Measurements from ENCODE around the gene TMED10. TPM values are rescaled to one million over a fixed set of nuclear protein-coding genes. Genes with fewer than 3 reads are reported as not detected.

The TMED10 gene
- total and polyA plus RNA-seq, 2 donors (not counting 3 experiments of a cell fraction or from before 2014, with no cell fraction given), result 338 to 342 TPM

DNA sequence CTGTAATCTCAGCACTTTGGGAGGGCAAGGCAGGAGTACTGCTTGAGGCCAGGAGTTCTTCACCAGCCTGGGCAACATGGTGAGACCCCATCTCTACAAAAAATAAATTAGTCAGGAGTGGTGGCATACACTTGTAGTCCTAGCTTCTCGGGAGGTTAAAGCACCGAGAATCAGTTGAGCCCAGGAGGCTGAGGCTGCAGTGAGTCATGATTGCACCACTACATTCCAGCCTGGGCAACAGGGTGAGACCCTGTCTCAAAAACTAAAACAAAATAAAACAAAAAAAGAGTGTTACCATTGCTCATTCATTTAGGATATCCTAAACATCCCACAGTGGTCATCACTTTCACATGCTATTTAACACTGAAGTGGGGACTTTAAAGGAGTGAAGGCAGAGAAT is 57.4 kb downstream of the TMED10 start:
- TF ChIP-seq, protein P1, sequence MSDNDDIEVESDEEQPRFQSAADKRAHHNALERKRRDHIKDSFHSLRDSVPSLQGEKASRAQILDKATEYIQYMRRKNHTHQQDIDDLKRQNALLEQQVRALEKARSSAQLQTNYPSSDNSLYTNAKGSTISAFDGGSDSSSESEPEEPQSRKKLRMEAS (IDR thresholded peaks at IDR 0.05; ENCODE audit: insufficient read depth, insufficient read length), result no peak
- TF ChIP-seq FOS (IDR thresholded peaks at IDR 0.05; ENCODE audit: borderline replicate concordance, insufficient read depth, low read length), result no peak
- TF ChIP-seq EZH2 (IDR thresholded peaks at IDR 0.05; ENCODE audit: borderline replicate concordance, low read depth, low read length, severe bottlenecking), result no peak
- TF ChIP-seq POLR2AphosphoS5 (IDR thresholded peaks at IDR 0.05; ENCODE audit: insufficient read depth, low read depth, low read length), result no peak
- no peak for TF ChIP-seq POLR2A (IDR thresholded peaks at IDR 0.05; ENCODE audit: low read depth, low read length)
- no peak for TF ChIP-seq GATA2 (IDR thresholded peaks at IDR 0.05; ENCODE audit: insufficient read depth, insufficient read length, low read depth, low read length)
- TF ChIP-seq MYC (IDR thresholded peaks at IDR 0.05; ENCODE audit: low read depth, low read length), result no peak
- no peak for TF ChIP-seq JUN (IDR thresholded peaks at IDR 0.05; ENCODE audit: borderline replicate concordance, insufficient read depth, insufficient read length, low read depth)
- TF ChIP-seq, protein P2, sequence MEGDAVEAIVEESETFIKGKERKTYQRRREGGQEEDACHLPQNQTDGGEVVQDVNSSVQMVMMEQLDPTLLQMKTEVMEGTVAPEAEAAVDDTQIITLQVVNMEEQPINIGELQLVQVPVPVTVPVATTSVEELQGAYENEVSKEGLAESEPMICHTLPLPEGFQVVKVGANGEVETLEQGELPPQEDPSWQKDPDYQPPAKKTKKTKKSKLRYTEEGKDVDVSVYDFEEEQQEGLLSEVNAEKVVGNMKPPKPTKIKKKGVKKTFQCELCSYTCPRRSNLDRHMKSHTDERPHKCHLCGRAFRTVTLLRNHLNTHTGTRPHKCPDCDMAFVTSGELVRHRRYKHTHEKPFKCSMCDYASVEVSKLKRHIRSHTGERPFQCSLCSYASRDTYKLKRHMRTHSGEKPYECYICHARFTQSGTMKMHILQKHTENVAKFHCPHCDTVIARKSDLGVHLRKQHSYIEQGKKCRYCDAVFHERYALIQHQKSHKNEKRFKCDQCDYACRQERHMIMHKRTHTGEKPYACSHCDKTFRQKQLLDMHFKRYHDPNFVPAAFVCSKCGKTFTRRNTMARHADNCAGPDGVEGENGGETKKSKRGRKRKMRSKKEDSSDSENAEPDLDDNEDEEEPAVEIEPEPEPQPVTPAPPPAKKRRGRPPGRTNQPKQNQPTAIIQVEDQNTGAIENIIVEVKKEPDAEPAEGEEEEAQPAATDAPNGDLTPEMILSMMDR (IDR thresholded peaks at IDR 0.05; ENCODE audit: extremely low read depth in 1 of 2, insufficient read depth in 1 of 2, low read depth in 1 of 2, low read length in 2 of 2), result no peak
- FAIRE-seq, result no peak
- Histone ChIP-seq H3K4me2 (ENCODE audit: insufficient read depth, low read length) (no peak overlapping the region), H2AFZ (ENCODE audit: low read depth, low read length) (no peak overlapping the region), H3K9me1 (replicated peaks; ENCODE audit: control insufficient read depth, extremely low read depth, insufficient read depth, low read length) (no peaks in the 10 kb centered on the region), H3K79me2 (ENCODE audit: control insufficient read depth, insufficient read depth, low read length) (no peaks in the 10 kb centered on the region), H3K27me3 (ENCODE audit: control insufficient read depth in 2 of 2, insufficient read depth in 2 of 2, low read length in 2 of 2) (no peaks in the 10 kb centered on the region), H3K4me1 (ENCODE audit: control insufficient read depth, extremely low read depth, insufficient read depth, low read length) (peaks cover 15% of the 10 kb centered on the region), H3K36me3 (ENCODE audit: control insufficient read depth in 2 of 2, extremely low read depth in 1 of 2, insufficient read depth in 2 of 2, low read length in 2 of 2) (peaks cover 4 to 10% of the 10 kb centered on the region in 2 experiments), H3K9ac (replicated peaks; ENCODE audit: extremely low read depth, insufficient read depth, low read length) (no peak overlapping the region), H3K4me3 (replicated peaks in 1 of 3; ENCODE audit: insufficient read depth in 1 of 3, low read depth in 1 of 3, low read length in 3 of 3) (no peak overlapping the region), H3K9me3 (replicated peaks; ENCODE audit: control insufficient read depth, insufficient read depth, low read length) (no peaks in the 10 kb centered on the region), H4K20me1 (replicated peaks; ENCODE audit: control insufficient read depth, extremely low read depth, insufficient read depth, low read length) (no peaks in the 10 kb centered on the region), H3K27ac (ENCODE audit: insufficient read depth, low read depth, low read length) (no peak overlapping the region)
- dilution Hi-C loops (cut with MboI; ENCODE audit: extremely low pct_ligation_motif_present, low sequenced_read_pairs), result no loop called here
- CTCF ChIA-PET, result no interaction called here
- intact Hi-C loops (cut with micrococcal nuclease), result no loop called here
- POLR2A ChIA-PET, result no interaction called here
- no peak for DNase-seq (ENCODE audit: low read depth, low spot score)
- no TSS peak for BruUV-seq (replicated peaks)
